IPS-15b (cell line): ENCODE data around the gene TSPY10.
"Not testable (repeated sequence)": the region's sequence is repeated elsewhere in the genome, so short reads cannot be mapped to it uniquely, and the experiment has no call there.

ENCODE experiments used
- H3K27me3 ChIP-seq: one replicate; pipeline ENCODE4 v1.6.1; 2013; ENCODE audit warnings: low read length; ENCODE audit not compliant: control insufficient read depth, insufficient read depth
- H3K36me3 ChIP-seq: one replicate; pipeline ENCODE4 v1.6.1; 2013; ENCODE audit warnings: low read length; ENCODE audit not compliant: control insufficient read depth, insufficient read depth
- H3K4me1 ChIP-seq: one replicate; pipeline ENCODE4 v1.6.1; 2013; ENCODE audit warnings: mild to moderate bottlenecking, low read length; ENCODE audit not compliant: control insufficient read depth, insufficient read depth
- H3K4me3 ChIP-seq: one replicate; pipeline ENCODE4 v1.5.1; 2013; ENCODE audit warnings: low read depth, low read length
- H3K9ac ChIP-seq: one replicate; pipeline ENCODE4 v1.6.1; 2013; ENCODE audit warnings: low read depth, mild to moderate bottlenecking, low read length
- H3K9me3 ChIP-seq: one replicate; pipeline ENCODE4 v1.6.1; 2013; ENCODE audit warnings: mild to moderate bottlenecking, low read length; ENCODE audit not compliant: control insufficient read depth, insufficient read depth

Gene TSPY10

GRCh38 chrY:9527580-9527979 is at the start of gene TSPY10:
Gene TSPY10 (plus strand): TSS chrY:9527880. CDS start chrY:9527926, 46 bp downstream.
- not testable (repeated sequence) for H3K9me3 ChIP-seq, H3K4me1 ChIP-seq, H3K4me3 ChIP-seq, H3K9ac ChIP-seq, H3K36me3 ChIP-seq, H3K27me3 ChIP-seq

GRCh38 chrY:9486967-9487366 is 40.7 kb upstream of the TSPY10 start, which contains the start of gene TSPY9:
Gene TSPY9 (plus strand): TSS chrY:9487267. CDS start chrY:9487313, 46 bp downstream.
- not testable (repeated sequence) for H3K36me3 ChIP-seq, H3K4me1 ChIP-seq, H3K9me3 ChIP-seq, H3K27me3 ChIP-seq, H3K9ac ChIP-seq, H3K4me3 ChIP-seq

- not testable (repeated sequence) for H3K9ac ChIP-seq, H3K4me3 ChIP-seq, H3K36me3 ChIP-seq, H3K27me3 ChIP-seq, H3K4me1 ChIP-seq, H3K9me3 ChIP-seq
Observed at GRCh38 chrY:9504396-9504795, 23.3 kb upstream of the TSPY10 start.

GRCh38 chrY:9516287-9516686 is 11.4 kb upstream of the TSPY10 start:
- not testable (repeated sequence) for H3K9me3 ChIP-seq, H3K4me3 ChIP-seq, H3K4me1 ChIP-seq, H3K36me3 ChIP-seq, H3K27me3 ChIP-seq, H3K9ac ChIP-seq
